SK-MEL-5 (cell line): ENCODE results near the gene ADK. TPM values are rescaled to one million over a fixed set of nuclear protein-coding genes. Genes with fewer than 3 reads are reported as not detected.
"Not testable (repeated sequence)": the region's sequence is repeated elsewhere in the genome, so short reads cannot be mapped to it uniquely, and the experiment has no call there.

Experiments
- DNase-seq: peaks from one replicate; pipeline ENCODE4 v3.0.0-alpha.2; 2016; ENCODE audit warnings: low read depth, low spot score
- in situ Hi-C: cut with HindIII; loops from 2 replicates; pipeline ENCODE4 v1.10.0; 2016; ENCODE audit warnings: low sequenced_read_pairs, high pct_unique_total_duplicates, low pct_unique_long_range_greater_than_20kb
- total RNA-seq: library from RNA; depleted of rRNA; stranded (reverse); fragments of >200 nt; shearing (Covaris generic); gene quantifications from 2 replicates; pipeline ENCODE4 v1.2.3, GENCODE V29; 2014

Gene ADK
- total RNA-seq, 1 experiment from 2014 or later: 21.8 TPM

- no peak for DNase-seq
- in situ Hi-C loops: no loop called here
Observed at GRCh38 chr10:74507951-74508350, 356.9 kb downstream of the ADK start.

DNA sequence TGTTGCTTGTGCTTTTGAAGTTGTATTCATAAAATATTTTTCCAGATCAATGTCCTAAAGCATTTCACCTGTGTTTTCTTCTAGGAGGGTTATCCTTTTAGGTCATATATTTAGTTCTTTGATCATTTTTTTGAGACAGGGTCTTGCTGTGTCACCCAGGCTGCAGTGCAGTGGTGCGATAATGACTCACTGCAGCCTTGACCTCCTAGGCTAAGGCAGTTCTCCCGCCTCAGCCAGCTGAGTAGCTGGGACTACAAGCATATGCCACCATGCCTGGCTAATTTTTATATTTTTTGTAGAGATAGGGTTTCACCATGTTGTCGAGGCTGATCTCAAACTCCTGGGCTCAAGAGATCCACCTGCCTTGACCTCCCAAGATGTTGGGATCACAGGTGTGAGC is 359.6 kb downstream of the ADK start:
- in situ Hi-C loops: no loop called here

DNA sequence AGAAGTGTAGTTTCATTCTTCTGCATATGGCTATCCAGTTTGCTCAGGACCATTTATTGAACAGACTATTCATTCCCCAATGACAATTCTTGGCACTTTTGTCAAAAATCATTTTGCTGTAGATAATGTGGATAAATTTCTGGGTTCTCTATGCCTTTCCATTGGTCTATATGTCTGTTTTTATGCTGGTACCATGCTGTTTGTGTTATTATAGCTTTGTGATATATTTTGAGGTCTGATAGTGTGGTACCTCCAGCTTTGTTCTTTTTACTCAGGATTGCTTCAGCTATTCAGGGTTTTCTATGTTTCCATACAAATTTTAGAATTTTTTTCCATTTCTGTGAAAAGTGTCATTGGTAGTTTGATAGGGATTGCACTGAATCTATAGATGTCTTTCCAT is 360.0 kb downstream of the ADK start:
- DNase-seq: no peak
- in situ Hi-C loops: no loop called here

More for the DNA sequence above, 359.6 kb downstream of the ADK start:
- no peak for DNase-seq

DNA sequence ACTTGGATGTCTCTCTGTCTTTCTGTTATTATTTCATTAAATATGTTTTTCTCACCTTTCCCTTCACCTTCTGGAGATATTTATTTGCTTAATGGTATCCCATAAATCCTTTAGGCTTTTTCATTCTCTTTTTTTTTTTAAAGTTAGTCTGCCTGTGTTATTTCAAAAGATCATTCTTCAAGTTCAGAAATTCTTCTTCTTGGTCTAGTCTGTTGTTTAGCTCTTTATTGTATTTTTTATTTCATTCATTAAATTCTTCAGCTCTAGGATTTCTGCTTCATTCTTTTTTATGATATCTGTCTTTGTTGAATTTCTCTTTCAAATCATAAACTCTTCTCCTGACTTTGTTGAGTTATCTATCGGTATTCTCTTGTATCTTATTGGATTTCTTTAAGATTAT is 363.3 kb downstream of the ADK start:
- in situ Hi-C loops: no loop called here
- no peak for DNase-seq

GRCh38 chr10:74518061-74518460 is 367.0 kb downstream of the ADK start:
- DNase-seq: no peak
- in situ Hi-C loops: no loop called here

- in situ Hi-C loops: no loop called here
- DNase-seq: no peak
Observed at GRCh38 chr10:74521526-74521925, 370.5 kb downstream of the ADK start.

- DNase-seq: no peak
- in situ Hi-C loops: no loop called here
Observed at GRCh38 chr10:74523199-74523598, 372.2 kb downstream of the ADK start.

DNA sequence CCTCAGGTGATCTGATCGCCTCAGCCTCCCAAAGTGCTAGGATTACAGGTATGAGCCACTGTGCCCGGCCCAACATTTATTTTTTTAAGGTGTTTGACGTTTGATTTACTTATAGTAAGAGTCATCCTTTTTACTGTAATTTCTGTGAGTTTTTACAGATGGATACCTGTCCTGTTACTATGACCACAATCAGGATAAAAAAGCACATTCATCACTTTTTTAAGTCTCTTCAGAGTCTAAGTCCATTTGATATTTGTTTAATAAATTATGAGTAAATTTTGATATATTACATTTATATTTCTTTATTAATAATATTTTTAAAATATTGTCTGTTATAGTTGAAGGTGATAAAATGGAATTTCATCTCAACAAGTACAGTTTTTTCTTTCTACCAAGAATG is 374.9 kb downstream of the ADK start:
- no peak for DNase-seq
- in situ Hi-C loops: no loop called here

DNA sequence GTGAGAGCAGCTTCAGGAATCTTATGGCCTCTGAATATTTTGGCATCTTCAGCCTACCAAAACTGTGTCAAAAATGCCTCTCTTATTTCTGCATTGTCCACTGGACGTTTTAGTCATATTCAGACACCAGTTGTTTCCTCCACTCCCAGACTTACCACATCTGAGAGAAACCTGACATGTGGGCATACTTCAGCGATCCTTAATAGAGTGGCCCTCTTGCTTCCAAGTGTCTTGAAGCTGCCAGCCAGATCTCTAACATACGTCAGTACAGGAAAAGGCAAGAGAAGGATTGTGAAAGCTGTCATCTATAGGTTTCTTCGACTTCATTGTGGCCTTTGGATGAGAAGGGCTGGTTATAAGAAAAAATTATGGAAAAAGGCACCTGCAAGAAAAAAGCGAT is 376.6 kb downstream of the ADK start:
- in situ Hi-C loops, DNase-seq: not testable (repeated sequence)

DNA sequence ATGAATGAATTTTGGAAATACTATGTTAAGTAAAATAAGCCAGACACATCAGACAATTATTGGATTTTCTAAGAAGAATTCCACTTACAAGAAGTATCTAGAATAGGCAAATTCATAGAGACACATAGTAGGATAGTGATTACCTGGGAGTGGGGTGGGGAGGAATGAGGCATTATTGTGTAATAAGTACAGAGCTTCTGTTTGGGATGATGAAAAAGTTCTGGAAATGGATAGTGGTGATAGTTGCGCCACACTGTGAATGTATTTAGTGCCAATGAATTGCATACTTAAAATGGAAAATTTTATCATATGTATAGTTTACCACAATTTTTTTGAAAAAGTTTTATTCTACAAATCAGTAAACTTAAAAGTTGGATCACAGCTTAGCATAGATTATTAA is 378.2 kb downstream of the ADK start:
- no peak for DNase-seq
- in situ Hi-C loops: no loop called here

DNA sequence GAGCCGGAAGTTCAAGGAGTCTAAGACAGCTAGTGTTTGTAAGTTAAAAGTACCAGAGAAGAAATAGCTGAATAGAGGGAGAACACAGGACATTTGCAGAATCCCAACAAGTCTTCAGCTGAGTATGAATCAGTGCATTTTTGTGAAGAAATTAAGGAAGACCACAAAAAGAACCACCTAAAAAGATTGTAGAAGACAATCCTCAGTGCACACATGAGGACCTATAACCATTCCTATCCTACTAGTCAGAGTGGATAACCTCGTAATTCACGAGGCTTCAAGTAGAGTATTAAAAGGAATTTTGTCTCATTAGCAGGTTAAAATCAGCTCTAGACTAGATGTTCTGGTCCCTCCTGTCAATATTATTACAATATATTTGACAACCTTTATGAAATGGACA is 380.0 kb downstream of the ADK start:
- no peak for DNase-seq
- in situ Hi-C loops: no loop called here

DNA sequence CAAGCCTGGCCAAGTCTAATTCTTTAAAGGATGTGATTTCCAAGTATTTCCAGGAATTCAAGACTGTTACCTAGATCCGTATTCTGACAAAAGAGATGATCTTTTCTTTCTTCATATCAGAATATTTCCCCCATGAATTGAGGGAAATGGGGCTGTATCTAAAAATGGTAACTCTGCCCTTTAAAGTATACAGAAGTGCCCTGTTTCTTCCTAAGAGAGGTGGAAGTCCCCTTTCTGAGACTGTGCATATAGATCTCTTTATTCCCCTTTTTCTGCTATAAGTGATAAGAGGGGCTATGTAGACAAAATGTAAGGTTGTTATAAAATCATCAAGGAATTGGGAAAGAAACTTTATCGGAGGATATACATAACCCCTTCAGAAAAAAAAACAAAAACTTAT is 388.3 kb downstream of the ADK start:
- in situ Hi-C loops: no loop called here
- no peak for DNase-seq

DNA sequence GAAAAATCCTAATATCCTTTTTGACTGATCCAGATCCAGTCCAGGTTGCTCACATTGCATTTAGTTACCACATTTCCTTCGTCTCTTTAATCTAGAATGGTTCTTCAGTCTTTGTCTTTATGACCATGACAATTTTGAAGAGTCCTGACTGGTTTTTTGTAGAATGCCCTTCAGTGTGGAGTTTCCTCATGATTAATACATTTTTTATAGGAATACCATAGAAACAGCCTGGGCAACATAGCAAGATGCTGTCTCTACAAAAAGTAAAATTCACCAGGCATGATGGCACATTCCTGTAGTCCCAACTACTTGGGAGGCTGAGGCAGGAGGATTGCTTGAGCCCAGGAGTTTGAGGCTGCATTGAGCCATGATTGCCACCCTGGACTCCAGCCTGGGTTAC is 390.4 kb downstream of the ADK start:
- in situ Hi-C loops: no loop called here
- no peak for DNase-seq

DNA sequence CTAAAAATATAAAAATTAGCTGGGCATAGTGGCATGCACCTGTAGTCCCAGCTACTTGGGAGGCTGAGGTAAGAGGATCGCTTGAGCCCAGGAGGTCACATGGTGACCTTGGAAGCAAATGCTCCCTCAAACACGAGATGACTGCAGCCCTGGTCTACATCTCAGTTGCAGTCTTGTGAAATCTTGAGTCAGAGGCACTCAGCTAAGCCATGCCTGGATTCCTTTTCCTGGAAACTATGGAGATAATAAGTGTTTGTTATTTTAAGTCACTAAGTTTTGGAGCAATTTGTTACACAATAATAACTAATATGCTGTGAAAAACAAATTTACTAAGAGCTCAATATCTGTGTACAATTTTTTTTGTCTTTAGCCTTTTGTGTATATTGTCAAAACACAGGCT is 391.1 kb downstream of the ADK start:
- DNase-seq: no peak
- in situ Hi-C loops: no loop called here

DNA sequence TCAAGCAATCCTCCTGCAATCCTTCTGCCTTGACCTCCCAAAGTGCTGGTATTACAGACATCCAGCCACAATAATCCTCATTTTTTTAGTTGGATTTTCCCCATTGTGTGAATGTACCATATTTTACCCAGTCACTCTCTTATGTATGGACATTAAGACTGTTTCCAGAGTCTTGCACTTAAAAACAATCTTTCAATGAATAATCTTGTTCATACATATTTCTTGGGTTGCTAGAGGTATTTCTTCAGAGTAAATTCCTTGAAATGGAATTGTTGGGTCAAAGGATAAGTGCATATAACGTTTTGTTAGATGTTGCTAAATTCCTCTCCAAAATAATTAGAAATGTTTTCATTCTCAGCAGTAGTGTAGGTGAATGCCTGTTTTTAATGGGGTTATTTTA is 392.3 kb downstream of the ADK start:
- in situ Hi-C loops: no loop called here
- no peak for DNase-seq

GRCh38 chr10:74544106-74544505 is 393.1 kb downstream of the ADK start:
- DNase-seq: no peak
- in situ Hi-C loops: no loop called here

GRCh38 chr10:74548676-74549075 is 397.7 kb downstream of the ADK start:
- in situ Hi-C loops: no loop called here
- DNase-seq: no peak

- DNase-seq: peak; percentile 26
- in situ Hi-C loops: no loop called here
Observed at GRCh38 chr10:74556072-74556705, 405.2 kb downstream of the ADK start.

- in situ Hi-C loops: no loop called here
- DNase-seq: no peak
Observed at GRCh38 chr10:74557098-74557497, 406.1 kb downstream of the ADK start.

GRCh38 chr10:74558403-74558802 is 407.4 kb downstream of the ADK start:
- in situ Hi-C loops: no loop called here
- no peak for DNase-seq
